ENCODE data around the gene FASN. TPM values are rescaled to one million over a fixed set of nuclear protein-coding genes. Genes with fewer than 3 reads are reported as not detected.

The FASN gene
- total and polyA plus RNA-seq, 2 of the 13 experiments (the other 11 are each of a cell fraction or from before 2014, with no cell fraction given): 51.7 to 101 TPM

- TF ChIP-seq ZNF318 (CRISPR knock-in tag; IDR thresholded peaks at IDR 0.05) (peak; percentile 83), TAF1 (CRISPR knock-in tag; IDR thresholded peaks at IDR 0.05) (peak; percentile 56), RAD21 (CRISPR knock-in tag; IDR thresholded peaks at IDR 0.05) (no peak), PCBP1 (IDR thresholded peaks at IDR 0.05; ENCODE audit: borderline replicate concordance, low read depth, low read length) (peak; percentile 47; the same call in 1 of the 2 replicates), ZNF503 (CRISPR knock-in tag; IDR thresholded peaks at IDR 0.05) (peak; percentile 55; the same call in 1 of the 2 replicates), SAP130 (CRISPR knock-in tag; IDR thresholded peaks at IDR 0.05; ENCODE audit: low read depth) (peak; percentile 97), HMG20A (CRISPR knock-in tag; IDR thresholded peaks at IDR 0.05; ENCODE audit: borderline replicate concordance) (peak; percentile 84), ZNF24 (IDR thresholded peaks at IDR 0.05) (no peak), EZH2 (conservative IDR thresholded peaks at IDR 0.05; ENCODE audit: low read depth, low read length) (no peak), SP1 (IDR thresholded peaks at IDR 0.05) (no peak), SP1 (CRISPR knock-in tag; IDR thresholded peaks at IDR 0.05) (no peak; the same call in 1 of the 2 replicates), CENPX (CRISPR knock-in tag; IDR thresholded peaks at IDR 0.05) (no peak), HCFC1 (IDR thresholded peaks at IDR 0.05; ENCODE audit: low read depth, low read length) (no peak), TFDP1 (CRISPR knock-in tag; IDR thresholded peaks at IDR 0.05; ENCODE audit: borderline replicate concordance) (peak; percentile 92), DBP (CRISPR knock-in tag; IDR thresholded peaks at IDR 0.05; ENCODE audit: not compliant biosample characterization) (no peak), MATR3 (CRISPR knock-in tag; IDR thresholded peaks at IDR 0.05) (no peak), ZNF331 (CRISPR knock-in tag; IDR thresholded peaks at IDR 0.05) (peak; percentile 88), DDIT3 (CRISPR knock-in tag; IDR thresholded peaks at IDR 0.05) (no peak)
Measured at GRCh38 chr17:82103553-82104451, 5.8 kb upstream of the FASN start (continued).

Measured in HepG2 (cell line).